HG02610 (cell line): ENCODE results near the gene EHD4.

Experiments used
- ATAC-seq: cut with Tn5 transposase; IDR thresholded peaks from one replicate; pipeline ENCODE4 v1.9.1; 2021; ENCODE audit warnings: mild to moderate bottlenecking, moderate library complexity; ENCODE audit not compliant: unreplicated experiment

Gene EHD4

GRCh38 chr15:41981371-41982132, 9.2 kb upstream of the EHD4 start:
- ATAC-seq, result no peak

GRCh38 chr15:41980654-41981323, 8.4 kb upstream of the EHD4 start:
- no peak for ATAC-seq

- no peak for ATAC-seq
These were observed 7.3 kb upstream of the EHD4 start for GRCh38 chr15:41979493-41980266.

GRCh38 chr15:41978534-41978933, 6.2 kb upstream of the EHD4 start:
- ATAC-seq, result no peak

GRCh38 chr15:41977757-41978383, 5.5 kb upstream of the EHD4 start:
- no peak for ATAC-seq

- no peak for ATAC-seq
These were observed 3.3 kb upstream of the EHD4 start for GRCh38 chr15:41975669-41976068.

- ATAC-seq, result no peak
These were observed 1.7 kb upstream of the EHD4 start for GRCh38 chr15:41974041-41974440.

- peak; percentile 7 for ATAC-seq
These were observed 483 bp downstream of the EHD4 start for GRCh38 chr15:41971895-41972252.

- peak; percentile 52 for ATAC-seq
These were observed 1.1 kb downstream of the EHD4 start for GRCh38 chr15:41971089-41971894.

GRCh38 chr15:41970456-41970855, 1.9 kb downstream of the EHD4 start:
- ATAC-seq, result no peak

GRCh38 chr15:41969851-41970431, 2.4 kb downstream of the EHD4 start:
- ATAC-seq, result peak; percentile 26

GRCh38 chr15:41968701-41969100, 3.7 kb downstream of the EHD4 start:
- no peak for ATAC-seq

- no peak for ATAC-seq
These were observed 4.7 kb downstream of the EHD4 start for GRCh38 chr15:41967506-41968206.

- ATAC-seq, result no peak
These were observed 5.4 kb downstream of the EHD4 start for GRCh38 chr15:41966920-41967465.

GRCh38 chr15:41966414-41966812, 5.9 kb downstream of the EHD4 start:
- ATAC-seq, result no peak

GRCh38 chr15:41965441-41966413, 6.6 kb downstream of the EHD4 start:
- ATAC-seq, result no peak

GRCh38 chr15:41961595-41962202, 10.7 kb downstream of the EHD4 start:
- ATAC-seq, result no peak
